Sigmoid colon (tissue), 7 donors: ENCODE measurements around the gene PRADC1. TPM values are rescaled to one million over a fixed set of nuclear protein-coding genes. Genes with fewer than 3 reads are reported as not detected.
"Not testable (repeated sequence)": the region's sequence is repeated elsewhere in the genome, so short reads cannot be mapped to it uniquely, and the experiment has no call there.

Experiments used
- DNase-seq: peaks from one replicate; pipeline ENCODE4 v3.0.0-alpha.2; 2019
- H3K27ac ChIP-seq, 4 donors: fragments of 200-600 bp; sonication (generic); one replicate each; pipeline ENCODE4 v1.5.1; 2016 to 2019; ENCODE audit warnings: mild to moderate bottlenecking in 1 of 4
- H3K27me3 ChIP-seq, 3 donors: fragments of 200-600 bp; sonication (generic); one replicate each; pipeline ENCODE4 v1.5.1; 2019; ENCODE audit warnings: mild to moderate bottlenecking in 1 of 3
- H3K36me3 ChIP-seq, 4 donors: fragments of 200-600 bp; sonication (generic); one replicate each; pipeline ENCODE4 v1.5.1; 2016 to 2019
- H3K4me1 ChIP-seq, 4 donors: fragments of 200-600 bp; sonication (generic); one replicate each; pipeline ENCODE4 v1.5.1; 2017 to 2019
- H3K4me3 ChIP-seq, 4 donors: fragments of 200-600 bp; sonication (generic); one replicate each; pipeline ENCODE4 v1.5.1; 2017 to 2019; ENCODE audit warnings: mild to moderate bottlenecking in 2 of 4, moderate library complexity in 1 of 4
- H3K9me3 ChIP-seq, 4 donors: fragments of 200-600 bp in 3 of 4; sonication (generic) in 3 of 4; one replicate each; pipeline versions ENCODE4 v1.5.1 to v1.6.1; 2013 to 2019
- CTCF ChIP-seq, 4 experiments: fragments of 450-650 bp in 3 of 4; fragments of 200-600 bp in 1 of 4; IDR thresholded peaks; one replicate each; pipeline ENCODE4 v1.5.1; 2016 to 2019; ENCODE audit warnings: antibody characterized with exemption in 4 of 4, mild to moderate bottlenecking in 3 of 4, moderate library complexity in 2 of 4
- EP300 ChIP-seq, 4 donors: sonication (generic); formaldehyde crosslinking; IDR thresholded peaks; one replicate each; pipeline ENCODE4 v1.6.1; 2017; ENCODE audit warnings: antibody characterized with exemption in 4 of 4
- POLR2A ChIP-seq, 2 donors: fragments of 450-650 bp; IDR thresholded peaks; one replicate each; pipeline ENCODE4 v1.6.1; 2016; ENCODE audit warnings: antibody characterized with exemption in 2 of 2, mild to moderate bottlenecking in 2 of 2, moderate library complexity in 2 of 2
- POLR2AphosphoS5 ChIP-seq, 4 donors: sonication (generic); formaldehyde crosslinking; IDR thresholded peaks; one replicate each; pipeline ENCODE4 v1.6.1; 2017; ENCODE audit warnings: antibody characterized with exemption in 4 of 4
- WGBS, 2 donors: extraction: QIAGEN DNeasy Blood & Tissue Kit; methylation state at CpG; one replicate each; pipeline ENCODE4 v1.1.7; 2013; 5-methylcytosine and 5-hydroxymethylcytosine counted together
- intact Hi-C: fragments of 100-400 bp; cut with DNase I; formaldehyde crosslinking; loops from one replicate; pipeline ENCODE4 v1.15.1; 2023
- polyA plus RNA-seq, 3 donors: library from polyadenylated mRNA; stranded (reverse); fragments of 200-250 nt; gene quantifications; one replicate each; pipeline ENCODE4 v1.2.3, GENCODE V29; 2013
- total RNA-seq, 4 donors: library from RNA; depleted of rRNA; stranded (reverse); fragments of >200 nt; gene quantifications; one replicate each; pipeline ENCODE4 v1.1.0, GENCODE V29; 2016
- donor health status: healthy with polysubstance abuse.
- donor health status: Bipolar disorder and iron deficiency.
- donor health status: healthy.

PRADC1 gene
- total and polyA plus RNA-seq, 7 donors = 27.7 to 68.1 (median 42.3) TPM

- DNase-seq = no peak
- peaks cover 9 to 37% (median 29%) of the 10 kb centered on the region in 3 donors for H3K27me3 ChIP-seq
- intact Hi-C loops = no loop called here
- no peaks in the 10 kb centered on the region for H3K36me3 ChIP-seq
- no peak for TF ChIP-seq POLR2AphosphoS5 (IDR thresholded peaks at IDR 0.05)
- TF ChIP-seq POLR2A (IDR thresholded peaks at IDR 0.05) = no peak
- no peak for TF ChIP-seq CTCF (IDR thresholded peaks at IDR 0.05)
- no peak for TF ChIP-seq EP300 (IDR thresholded peaks at IDR 0.05)
- peaks cover 0 to 7% (median 4%) of the 10 kb centered on the region in 4 donors for H3K4me1 ChIP-seq
- no peaks in the 10 kb centered on the region for H3K9me3 ChIP-seq
- H3K4me3 ChIP-seq = no peak overlapping the region
- no peak overlapping the region for H3K27ac ChIP-seq
- 95 to 96% methylated on average over 16 of the region's 16 CpGs for WGBS, 2 donors
Observed at GRCh38 chr2:73263540-73264331, 30.7 kb upstream of the PRADC1 start.

- H3K4me1 ChIP-seq, H3K27ac ChIP-seq, H3K4me3 ChIP-seq, H3K9me3 ChIP-seq, H3K36me3 ChIP-seq, intact Hi-C loops, DNase-seq: not testable (repeated sequence)
- WGBS, 2 donors = 95 to 96% methylated on average over 18 of the region's 18 CpGs
- peaks cover 3 to 29% (median 21%) of the 10 kb centered on the region in 3 donors for H3K27me3 ChIP-seq
Observed at GRCh38 chr2:73262691-73263429, 29.8 kb upstream of the PRADC1 start.

- Histone ChIP-seq H3K4me3 (no peak overlapping the region), H3K27me3 (peaks cover 3 to 22% (median 14%) of the 10 kb centered on the region in 3 donors), H3K4me1 (no peaks in the 10 kb centered on the region), H3K9me3 (no peaks in the 10 kb centered on the region), H3K36me3 (no peaks in the 10 kb centered on the region), H3K27ac (no peak overlapping the region)
- DNase-seq = no peak
- 93 to 95% methylated on average over 4 of the region's 4 CpGs for WGBS, 2 donors
- no peak for TF ChIP-seq POLR2AphosphoS5 (IDR thresholded peaks at IDR 0.05)
- no peak for TF ChIP-seq POLR2A (IDR thresholded peaks at IDR 0.05)
- TF ChIP-seq EP300 (IDR thresholded peaks at IDR 0.05) = no peak
- no peak for TF ChIP-seq CTCF (IDR thresholded peaks at IDR 0.05)
- intact Hi-C loops = no loop called here
Observed at GRCh38 chr2:73262108-73262651, 29.1 kb upstream of the PRADC1 start.

- TF ChIP-seq CTCF (IDR thresholded peaks at IDR 0.05) (no peak), POLR2AphosphoS5 (IDR thresholded peaks at IDR 0.05) (no peak), EP300 (IDR thresholded peaks at IDR 0.05) (no peak), POLR2A (IDR thresholded peaks at IDR 0.05) (no peak)
- Histone ChIP-seq H3K27me3 (peaks cover 0 to 7% (median 0%) of the 10 kb centered on the region in 3 donors), H3K4me1 (no peaks in the 10 kb centered on the region), H3K27ac (no peak overlapping the region), H3K36me3 (no peaks in the 10 kb centered on the region), H3K4me3 (no peak overlapping the region), H3K9me3 (no peaks in the 10 kb centered on the region)
- no peak for DNase-seq
- WGBS, 2 donors = 56 to 67% methylated on average over 17 of the region's 17 CpGs
- intact Hi-C loops = no loop called here
Observed at GRCh38 chr2:73260338-73260984, 27.4 kb upstream of the PRADC1 start.
